ENCODE measurements around the gene CCDC188. TPM values are rescaled to one million over a fixed set of nuclear protein-coding genes. Genes with fewer than 3 reads are reported as not detected.

CCDC188 gene
- total RNA-seq, 1 donor from 2014 or later, result not detected

DNA sequence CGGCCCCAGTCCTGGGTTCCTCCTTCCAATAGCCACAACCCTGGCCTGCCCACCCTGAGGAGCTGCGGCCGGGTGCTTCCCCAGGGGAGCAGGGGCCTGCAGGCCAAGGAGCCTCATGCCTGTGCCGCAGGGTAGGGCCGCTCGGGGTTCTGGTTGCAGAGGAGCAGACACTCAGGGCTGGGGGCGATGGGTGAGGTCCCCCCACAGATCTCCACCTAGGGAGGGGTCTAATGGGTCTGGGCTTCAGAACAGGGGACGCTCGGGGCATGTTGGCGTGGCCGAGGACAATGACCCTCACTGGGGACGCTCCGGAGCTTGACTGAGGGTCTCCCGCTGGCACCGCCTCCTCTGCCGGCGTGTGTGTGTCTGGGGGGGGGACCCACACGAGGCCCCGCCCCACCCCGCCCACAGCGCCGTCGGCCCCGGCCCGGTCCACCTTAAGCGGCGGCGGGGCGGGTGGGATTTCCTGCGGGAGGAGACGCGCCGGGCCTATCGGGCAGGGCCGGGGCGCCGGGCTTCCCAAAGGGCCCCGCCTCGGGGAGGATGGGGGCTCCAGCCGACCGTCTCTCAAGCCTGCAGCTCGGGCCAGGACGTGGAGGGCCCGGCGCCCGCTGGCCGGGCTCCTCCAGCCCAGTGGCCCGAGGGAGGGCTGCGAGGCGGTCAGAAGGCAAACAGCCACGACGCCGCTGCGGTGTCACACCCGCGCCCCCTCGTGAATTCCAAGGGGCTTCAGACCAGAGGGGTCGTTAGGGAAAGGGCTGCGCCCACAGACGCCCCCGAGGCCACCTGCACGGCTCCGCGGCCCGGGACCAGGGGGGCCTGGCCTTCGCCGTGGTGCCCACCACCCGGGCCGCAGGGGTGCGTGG is 19.9 kb downstream of the CCDC188 start:
- peak overlapping the region; percentile 59 for H3K27ac ChIP-seq (ENCODE audit: low read depth, low read length)
- peak overlapping the region; percentile 70 for H3K4me3 ChIP-seq (ENCODE audit: insufficient read depth, low read depth, low read length)
- peaks cover 3% of the 10 kb centered on the region for H3K36me3 ChIP-seq (ENCODE audit: insufficient read depth, low read length)
- peak overlapping the region; percentile 81 for H3K9ac ChIP-seq (ENCODE audit: low read length)
- H2AFZ ChIP-seq (ENCODE audit: low read depth, low read length), result peak overlapping the region; percentile 71
- Mint-ChIP-seq H3K9me3 (ENCODE audit: unreplicated experiment) (no peaks in the 10 kb centered on the region), H3K4me3 (ENCODE audit: unreplicated experiment) (peak overlapping the region; percentile 68), H3K36me3 (ENCODE audit: low read depth, unreplicated experiment) (peaks cover 6% of the 10 kb centered on the region), H3K4me1 (ENCODE audit: low read depth, unreplicated experiment) (peaks cover 4% of the 10 kb centered on the region), H3K27me3 (ENCODE audit: low read depth, unreplicated experiment) (no peaks in the 10 kb centered on the region), H3K27ac (ENCODE audit: unreplicated experiment) (no peak overlapping the region)
- peak; percentile 66 for DNase-seq (ENCODE audit: low read depth)
- no peak for FAIRE-seq
- H3K9me3 ChIP-seq (ENCODE audit: insufficient read depth, low read depth, low read length), result no peaks in the 10 kb centered on the region
- no peaks in the 10 kb centered on the region for H3K27me3 ChIP-seq (ENCODE audit: insufficient read depth, low read length)
- peaks cover 41% of the 10 kb centered on the region for H3K79me2 ChIP-seq (ENCODE audit: insufficient read depth, low read length)
- peaks cover 38% of the 10 kb centered on the region for H4K20me1 ChIP-seq (ENCODE audit: insufficient read depth, low read length)
- TF ChIP-seq EZH2 (IDR thresholded peaks at IDR 0.05; ENCODE audit: insufficient read depth, low read length), result no peak
- TF ChIP-seq, protein P1, sequence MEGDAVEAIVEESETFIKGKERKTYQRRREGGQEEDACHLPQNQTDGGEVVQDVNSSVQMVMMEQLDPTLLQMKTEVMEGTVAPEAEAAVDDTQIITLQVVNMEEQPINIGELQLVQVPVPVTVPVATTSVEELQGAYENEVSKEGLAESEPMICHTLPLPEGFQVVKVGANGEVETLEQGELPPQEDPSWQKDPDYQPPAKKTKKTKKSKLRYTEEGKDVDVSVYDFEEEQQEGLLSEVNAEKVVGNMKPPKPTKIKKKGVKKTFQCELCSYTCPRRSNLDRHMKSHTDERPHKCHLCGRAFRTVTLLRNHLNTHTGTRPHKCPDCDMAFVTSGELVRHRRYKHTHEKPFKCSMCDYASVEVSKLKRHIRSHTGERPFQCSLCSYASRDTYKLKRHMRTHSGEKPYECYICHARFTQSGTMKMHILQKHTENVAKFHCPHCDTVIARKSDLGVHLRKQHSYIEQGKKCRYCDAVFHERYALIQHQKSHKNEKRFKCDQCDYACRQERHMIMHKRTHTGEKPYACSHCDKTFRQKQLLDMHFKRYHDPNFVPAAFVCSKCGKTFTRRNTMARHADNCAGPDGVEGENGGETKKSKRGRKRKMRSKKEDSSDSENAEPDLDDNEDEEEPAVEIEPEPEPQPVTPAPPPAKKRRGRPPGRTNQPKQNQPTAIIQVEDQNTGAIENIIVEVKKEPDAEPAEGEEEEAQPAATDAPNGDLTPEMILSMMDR (IDR thresholded peaks at IDR 0.05; ENCODE audit: insufficient read depth, low read depth, low read length), result no peak
- peaks cover 8% of the 10 kb centered on the region for H3K4me1 ChIP-seq (ENCODE audit: insufficient read depth, low read length)
- H3K4me2 ChIP-seq (ENCODE audit: low read length), result peak overlapping the region; percentile 87

DNA sequence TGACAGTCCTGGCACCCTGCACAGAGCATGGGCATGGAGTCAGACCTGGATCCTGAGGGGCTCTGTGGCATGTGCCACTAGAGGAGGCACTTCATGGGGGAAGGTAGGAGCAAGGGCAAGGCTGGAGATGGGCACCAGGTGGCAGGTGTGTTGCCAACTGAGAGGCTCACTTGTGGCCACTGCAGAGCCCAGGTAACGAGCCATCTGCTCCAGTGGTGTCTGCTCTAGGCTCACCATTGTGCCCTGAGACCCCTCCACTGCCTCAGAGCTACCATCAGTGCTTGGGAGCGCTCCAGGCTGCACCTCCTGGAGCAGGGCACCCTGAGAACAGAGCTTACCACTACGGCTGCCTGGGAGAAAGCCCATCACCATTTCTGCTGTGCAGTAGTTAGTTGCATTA is 20.5 kb downstream of the CCDC188 start:
- H3K27me3 ChIP-seq (ENCODE audit: insufficient read depth, low read length), result no peaks in the 10 kb centered on the region
- no peak overlapping the region for H3K27ac ChIP-seq (ENCODE audit: low read depth, low read length)
- FAIRE-seq (no peak), DNase-seq (ENCODE audit: low read depth) (no peak)
- no peak overlapping the region for H3K4me3 ChIP-seq (ENCODE audit: insufficient read depth, low read depth, low read length)
- peak overlapping the region; percentile 87 for H3K4me2 ChIP-seq (ENCODE audit: low read length)
- peaks cover 34% of the 10 kb centered on the region for H3K79me2 ChIP-seq (ENCODE audit: insufficient read depth, low read length)
- Mint-ChIP-seq H3K36me3 (ENCODE audit: low read depth, unreplicated experiment) (peaks cover 6% of the 10 kb centered on the region), H3K4me3 (ENCODE audit: unreplicated experiment) (peak overlapping the region; percentile 74), H3K27ac (ENCODE audit: unreplicated experiment) (no peak overlapping the region), H3K27me3 (ENCODE audit: low read depth, unreplicated experiment) (no peaks in the 10 kb centered on the region), H3K4me1 (ENCODE audit: low read depth, unreplicated experiment) (peaks cover 4% of the 10 kb centered on the region), H3K9me3 (ENCODE audit: unreplicated experiment) (no peaks in the 10 kb centered on the region)
- TF ChIP-seq, protein P1 (IDR thresholded peaks at IDR 0.05; ENCODE audit: insufficient read depth, low read depth, low read length), result no peak
- TF ChIP-seq EZH2 (IDR thresholded peaks at IDR 0.05; ENCODE audit: insufficient read depth, low read length), result no peak
- H3K36me3 ChIP-seq (ENCODE audit: insufficient read depth, low read length), result peaks cover 4% of the 10 kb centered on the region
- peak overlapping the region; percentile 71 for H2AFZ ChIP-seq (ENCODE audit: low read depth, low read length)
- no peak overlapping the region for H3K9ac ChIP-seq (ENCODE audit: low read length)
- H3K4me1 ChIP-seq (ENCODE audit: insufficient read depth, low read length), result peaks cover 8% of the 10 kb centered on the region
- H3K9me3 ChIP-seq (ENCODE audit: insufficient read depth, low read depth, low read length), result no peaks in the 10 kb centered on the region
- peaks cover 37% of the 10 kb centered on the region for H4K20me1 ChIP-seq (ENCODE audit: insufficient read depth, low read length)

- no peak overlapping the region for H3K27ac ChIP-seq (ENCODE audit: low read depth, low read length)
- no peaks in the 10 kb centered on the region for H3K27me3 ChIP-seq (ENCODE audit: insufficient read depth, low read length)
- H3K27me3 Mint-ChIP-seq (ENCODE audit: low read depth, unreplicated experiment), result no peaks in the 10 kb centered on the region
- H3K4me2 ChIP-seq (ENCODE audit: low read length), result no peak overlapping the region
- H2AFZ ChIP-seq (ENCODE audit: low read depth, low read length), result no peak overlapping the region
- FAIRE-seq (no peak), DNase-seq (ENCODE audit: low read depth) (no peak)
- H3K9me3 ChIP-seq (ENCODE audit: insufficient read depth, low read depth, low read length), result no peaks in the 10 kb centered on the region
- H3K27ac Mint-ChIP-seq (ENCODE audit: unreplicated experiment), result no peak overlapping the region
- peaks cover 4% of the 10 kb centered on the region for H3K4me1 Mint-ChIP-seq (ENCODE audit: low read depth, unreplicated experiment)
- peaks cover 4% of the 10 kb centered on the region for H3K36me3 ChIP-seq (ENCODE audit: insufficient read depth, low read length)
- no peak overlapping the region for H3K4me3 Mint-ChIP-seq (ENCODE audit: unreplicated experiment)
- H3K4me3 ChIP-seq (ENCODE audit: insufficient read depth, low read depth, low read length), result no peak overlapping the region
- H3K9me3 Mint-ChIP-seq (ENCODE audit: unreplicated experiment), result no peaks in the 10 kb centered on the region
- H3K36me3 Mint-ChIP-seq (ENCODE audit: low read depth, unreplicated experiment), result peaks cover 6% of the 10 kb centered on the region
- H4K20me1 ChIP-seq (ENCODE audit: insufficient read depth, low read length), result peaks cover 36% of the 10 kb centered on the region
- peaks cover 8% of the 10 kb centered on the region for H3K4me1 ChIP-seq (ENCODE audit: insufficient read depth, low read length)
- H3K79me2 ChIP-seq (ENCODE audit: insufficient read depth, low read length), result peaks cover 29% of the 10 kb centered on the region
- no peak overlapping the region for H3K9ac ChIP-seq (ENCODE audit: low read length)
- no peak for TF ChIP-seq EZH2 (IDR thresholded peaks at IDR 0.05; ENCODE audit: insufficient read depth, low read length)
- TF ChIP-seq, protein P1 (IDR thresholded peaks at IDR 0.05; ENCODE audit: insufficient read depth, low read depth, low read length), result no peak
Measured at GRCh38 chr22:20129747-20130014, 21.2 kb downstream of the CCDC188 start.
